Measurements from ENCODE around the gene TDP1. TPM values are rescaled to one million over a fixed set of nuclear protein-coding genes. Genes with fewer than 3 reads are reported as not detected.

TDP1 gene
- total RNA-seq (2014; rRNA removed; shearing (Covaris generic)) (65.9 and 67.2 TPM in 2 replicates), total RNA-seq (2022) (71.1 and 75.3 TPM in 2 replicates), Bru-seq, nascent RNA (percentile 85 among the genes with signal in this experiment), BruChase-seq, experiment 1, labeled RNA remaining after a 6-hour chase (percentile 75 among the genes with signal in this experiment), BruChase-seq, experiment 2, labeled RNA remaining after a 2-hour chase (percentile 76 among the genes with signal in this experiment)
- long read RNA-seq, transcript TDP1-201 (17 exons, 3,702 nt): minor isoform, 18 of 138 reads
- long read RNA-seq, transcript TDP1-203 (16 exons, 2,068 nt): major isoform, 25 of 138 reads
- long read RNA-seq, partial matches to known transcripts: 43 of 138 reads
- long read RNA-seq, other reads (novel, unspliced or antisense): 49 of 138 reads

DNA sequence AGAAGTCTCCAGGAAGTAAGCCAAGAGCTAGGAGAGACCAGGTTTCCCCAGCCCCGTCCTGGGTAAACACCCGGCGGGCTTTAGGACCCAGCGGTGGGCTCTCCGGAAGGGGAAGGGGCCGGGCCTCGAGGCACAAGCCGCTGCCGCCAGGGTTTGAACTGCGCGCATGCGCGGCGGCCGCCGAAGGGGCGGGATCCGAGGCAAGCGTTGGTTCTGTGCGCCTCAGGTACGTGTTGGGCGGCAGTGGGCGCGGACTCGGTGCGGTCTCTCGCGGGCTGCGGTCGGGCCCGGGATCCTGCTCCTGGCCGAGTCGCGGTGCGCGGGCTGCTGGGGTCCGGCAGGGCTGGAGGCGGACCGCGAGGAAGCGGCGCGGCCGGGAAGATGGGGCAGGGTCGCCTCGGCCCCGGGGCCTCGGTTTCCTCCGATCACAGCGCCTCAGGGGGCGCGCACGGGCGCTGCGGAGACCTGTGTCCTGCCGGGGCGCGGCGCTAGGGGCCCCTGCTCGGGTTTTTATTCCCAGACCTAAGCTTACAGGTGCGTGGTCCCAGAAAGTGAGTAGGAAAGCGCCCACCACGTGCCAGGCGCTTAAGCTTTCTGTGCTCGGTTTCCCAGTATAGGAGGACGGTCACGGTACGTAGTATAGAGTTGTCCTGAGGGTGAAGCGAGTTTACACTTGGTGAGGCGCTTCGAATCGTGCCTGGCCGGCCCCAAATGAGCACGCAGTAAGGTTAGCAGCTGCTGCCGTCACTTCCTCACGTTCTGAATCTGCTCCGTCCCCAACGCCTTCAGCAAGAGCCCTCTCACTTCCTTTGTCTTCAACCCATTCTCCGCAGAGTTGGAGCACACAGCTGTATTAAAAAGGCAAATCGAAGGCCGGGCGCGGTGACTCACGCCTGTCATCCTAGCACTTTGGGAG is at the start of gene TDP1:
Gene TDP1 (plus strand): TSS at position 183 of the 916 bp plus-strand sequence. CDS start 7,188 bp downstream, outside the sequence.
- peak; percentile 97 for DNase-seq (ENCODE audit: low spot score)
- H3K79me2 ChIP-seq (ENCODE audit: insufficient read depth, low read depth, low read length): peaks cover 37% of the 10 kb centered on the region
- H3K36me3 ChIP-seq (ENCODE audit: insufficient read depth, low read length): peaks cover 47% of the 10 kb centered on the region
- ChIA-PET POLR2A (interaction anchor here (0.6 to 1.8 kb wide), 10 partner anchors 10 to 1318 kb away, joined by 3 to 6 read pairs (median 4); partner anchors contain the start of gene TTC8), CTCF (ENCODE audit: unreplicated experiment) (no interaction called here)
- H2AFZ ChIP-seq (ENCODE audit: low read length): peak within 1 kb of the TSS; percentile 92
- peak within 1 kb of the TSS; percentile 76 for H3K4me3 ChIP-seq (ENCODE audit: low read depth, low read length, poor library complexity, severe bottlenecking)
- H3K27ac ChIP-seq (ENCODE audit: low read depth, low read length, poor library complexity, severe bottlenecking): peak within 1 kb of the TSS; percentile 83
- no TSS peak for BruUV-seq (replicated peaks)
- no peaks in the 10 kb centered on the region for H3K9me2 ChIP-seq (ENCODE audit: insufficient read depth, low read length)
- intact Hi-C loops (cut with micrococcal nuclease; ENCODE audit: unreplicated experiment): loop anchor here (5.0 to 10.0 kb wide), 2 partner anchors 441 to 521 kb away; partner anchors contain the start of gene CALM1
- peaks cover 26% of the 10 kb centered on the region for H3K4me1 ChIP-seq (ENCODE audit: insufficient read depth, low read length, poor library complexity, severe bottlenecking)
- no peaks in the 10 kb centered on the region for H4K20me1 ChIP-seq (ENCODE audit: insufficient read depth, low read length)
- H3K4me2 ChIP-seq (ENCODE audit: low read length): peak within 1 kb of the TSS; percentile 97
- H3K9me3 ChIP-seq (ENCODE audit: low read length): peaks cover 20% of the 10 kb centered on the region
- no peak for TF ChIP-seq EZH2phosphoT487 (IDR thresholded peaks at IDR 0.05; ENCODE audit: borderline replicate concordance, low read depth, low read length)
- TF ChIP-seq, protein P1, sequence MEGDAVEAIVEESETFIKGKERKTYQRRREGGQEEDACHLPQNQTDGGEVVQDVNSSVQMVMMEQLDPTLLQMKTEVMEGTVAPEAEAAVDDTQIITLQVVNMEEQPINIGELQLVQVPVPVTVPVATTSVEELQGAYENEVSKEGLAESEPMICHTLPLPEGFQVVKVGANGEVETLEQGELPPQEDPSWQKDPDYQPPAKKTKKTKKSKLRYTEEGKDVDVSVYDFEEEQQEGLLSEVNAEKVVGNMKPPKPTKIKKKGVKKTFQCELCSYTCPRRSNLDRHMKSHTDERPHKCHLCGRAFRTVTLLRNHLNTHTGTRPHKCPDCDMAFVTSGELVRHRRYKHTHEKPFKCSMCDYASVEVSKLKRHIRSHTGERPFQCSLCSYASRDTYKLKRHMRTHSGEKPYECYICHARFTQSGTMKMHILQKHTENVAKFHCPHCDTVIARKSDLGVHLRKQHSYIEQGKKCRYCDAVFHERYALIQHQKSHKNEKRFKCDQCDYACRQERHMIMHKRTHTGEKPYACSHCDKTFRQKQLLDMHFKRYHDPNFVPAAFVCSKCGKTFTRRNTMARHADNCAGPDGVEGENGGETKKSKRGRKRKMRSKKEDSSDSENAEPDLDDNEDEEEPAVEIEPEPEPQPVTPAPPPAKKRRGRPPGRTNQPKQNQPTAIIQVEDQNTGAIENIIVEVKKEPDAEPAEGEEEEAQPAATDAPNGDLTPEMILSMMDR (conservative IDR thresholded peaks at IDR 0.05; ENCODE audit: low read length): peak; percentile 66

DNA sequence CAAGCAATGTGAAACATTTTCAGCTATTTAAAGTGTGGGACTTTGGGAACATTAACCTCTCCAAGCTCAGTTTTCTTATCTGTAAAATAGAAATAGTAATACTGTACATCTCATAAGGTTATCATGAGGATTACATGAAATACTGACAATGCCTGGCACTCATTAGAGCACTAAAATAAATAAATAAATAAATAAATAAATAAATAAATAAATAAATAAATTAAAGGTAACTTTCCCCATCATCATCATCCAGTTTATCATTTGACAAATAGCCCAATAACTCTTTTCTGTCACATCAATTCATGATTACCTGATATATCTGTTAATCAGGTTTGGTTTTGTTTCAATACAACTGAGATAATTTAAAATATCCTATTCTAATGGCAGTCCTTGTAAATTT is 49.7 kb upstream of the TDP1 start:
- TF ChIP-seq, protein P1 (conservative IDR thresholded peaks at IDR 0.05; ENCODE audit: low read length): no peak
- no peak for TF ChIP-seq EZH2phosphoT487 (IDR thresholded peaks at IDR 0.05; ENCODE audit: borderline replicate concordance, low read depth, low read length)
- H3K4me1 ChIP-seq (ENCODE audit: insufficient read depth, low read length, poor library complexity, severe bottlenecking): peaks cover 3% of the 10 kb centered on the region
- H3K79me2 ChIP-seq (ENCODE audit: insufficient read depth, low read depth, low read length): no peaks in the 10 kb centered on the region
- no peak overlapping the region for H3K4me2 ChIP-seq (ENCODE audit: low read length)
- ChIA-PET POLR2A (no interaction called here), CTCF (ENCODE audit: unreplicated experiment) (no interaction called here)
- H2AFZ ChIP-seq (ENCODE audit: low read length): no peak overlapping the region
- no TSS peak for BruUV-seq (replicated peaks)
- no peaks in the 10 kb centered on the region for H4K20me1 ChIP-seq (ENCODE audit: insufficient read depth, low read length)
- H3K4me3 ChIP-seq (ENCODE audit: low read depth, low read length, poor library complexity, severe bottlenecking): no peak overlapping the region
- H3K9me2 ChIP-seq (ENCODE audit: insufficient read depth, low read length): no peaks in the 10 kb centered on the region
- H3K9me3 ChIP-seq (ENCODE audit: low read length): no peaks in the 10 kb centered on the region
- DNase-seq (ENCODE audit: low spot score): no peak
- intact Hi-C loops (cut with micrococcal nuclease; ENCODE audit: unreplicated experiment): no loop called here
- no peaks in the 10 kb centered on the region for H3K36me3 ChIP-seq (ENCODE audit: insufficient read depth, low read length)
- no peak overlapping the region for H3K27ac ChIP-seq (ENCODE audit: low read depth, low read length, poor library complexity, severe bottlenecking)
